K562 (cell line): ENCODE measurements around the gene OPA1. TPM values are rescaled to one million over a fixed set of nuclear protein-coding genes. Genes with fewer than 3 reads are reported as not detected.

Experiments used
- ESRRB ChIP-seq: fragments of 250-450 bp; sonication (Bioruptor Pico); IDR thresholded peaks from 2 replicates; pipeline ENCODE4 v1.5.0; 2020; ENCODE audit warnings: mild to moderate bottlenecking, moderate library complexity, borderline replicate concordance
- ETS2 ChIP-seq: IDR thresholded peaks from 2 replicates; pipeline ENCODE4 v1.6.1; 2016; ENCODE audit warnings: borderline replicate concordance, missing genetic modification characterization, mild to moderate bottlenecking, moderate library complexity, missing compliant biosample characterization; ENCODE audit not compliant: poor library complexity, severe bottlenecking
- FOXM1 ChIP-seq, 2 experiments: fragments of 450-650 bp in 1 of 2; sonication (generic) in 1 of 2; formaldehyde crosslinking in 1 of 2; IDR thresholded peaks; 2 replicates each; pipeline versions ENCODE4 v1.6.1 to v1.9.0; 2017 to 2022; ENCODE audit warnings: low read depth in 2 of 2, mild to moderate bottlenecking in 2 of 2, missing genetic modification reagents in 1 of 2, moderate library complexity in 1 of 2
- GATAD2A ChIP-seq: fragments of 450-650 bp; IDR thresholded peaks from 2 replicates; pipeline ENCODE4 v1.6.1; 2017
- ILK ChIP-seq: fragments of 450-650 bp; IDR thresholded peaks from 2 replicates; pipeline ENCODE4 v1.6.1; 2016; ENCODE audit warnings: missing genetic modification characterization, low read depth, mild to moderate bottlenecking, missing compliant biosample characterization, moderate library complexity, borderline replicate concordance
- L3MBTL2 ChIP-seq: fragments of 450-650 bp; IDR thresholded peaks from 2 replicates; pipeline ENCODE4 v1.6.1; 2016; ENCODE audit warnings: mild to moderate bottlenecking, moderate library complexity
- MAFK ChIP-seq: IDR thresholded peaks from 2 replicates; pipeline ENCODE4 v1.6.1; 2011; ENCODE audit warnings: low read length, improper control_type of control experiment
- RFX7 ChIP-seq: fragments of 250-450 bp; sonication (Bioruptor Pico); IDR thresholded peaks from 2 replicates; pipeline ENCODE4 v1.5.1; 2021; ENCODE audit warnings: mild to moderate bottlenecking
- SNRNP70 ChIP-seq: fragments of 200-400 bp; formaldehyde crosslinking; optimal IDR thresholded peaks from 2 replicates; pipeline ENCODE3; 2017; ENCODE audit warnings: low read depth, low read length
- TEAD4 ChIP-seq, 2 experiments: sonication (generic) in 1 of 2; formaldehyde crosslinking in 1 of 2; IDR thresholded peaks; 2 replicates each; pipeline versions ENCODE4 v1.6.1 to v1.8.0; 2012 to 2022; ENCODE audit warnings: borderline replicate concordance in 1 of 2, inconsistent platforms in 1 of 2, low read length in 1 of 2, mild to moderate bottlenecking in 1 of 2, missing genetic modification reagents in 1 of 2
- XRCC5 ChIP-seq: fragments of 200-400 bp; formaldehyde crosslinking; IDR thresholded peaks from 2 replicates; pipeline ENCODE4 v1.6.1; 2017; ENCODE audit warnings: low read depth, mild to moderate bottlenecking, low read length
- ZNF239 ChIP-seq: fragments of 250-450 bp; sonication (Bioruptor Pico); IDR thresholded peaks from 2 replicates; pipeline ENCODE4 v1.4.0; 2020; ENCODE audit warnings: mild to moderate bottlenecking
- ZNF274 ChIP-seq: IDR thresholded peaks from 2 replicates; pipeline ENCODE4 v1.6.1; 2011; ENCODE audit warnings: low read depth, mild to moderate bottlenecking, low read length, moderate library complexity, borderline replicate concordance
- ZNF431 ChIP-seq: sonication (generic); formaldehyde crosslinking; IDR thresholded peaks from 2 replicates; pipeline ENCODE4 v1.8.0; 2022; ENCODE audit warnings: mild to moderate bottlenecking, missing genetic modification reagents
- polyA plus RNA-seq, 8 experiments: library from polyadenylated mRNA; depleted of rRNA in 4 of 8; stranded (reverse) in 5 of 8; unstranded in 3 of 8; fragments of >200 nt; fragmentation: Nextera tagmentation in 2 of 8; fragmentation: Illumina TruSeq in 1 of 8; extraction: Ambion mirVana in 2 of 8; extraction: Trizol in 1 of 8; gene quantifications; 2 replicates each; pipeline versions ENCODE4 v1.2.1 to v1.2.3, GENCODE V29; 2011 to 2014; ENCODE audit warnings: inconsistent platforms in 1 of 8, missing spikeins in 1 of 8
- total RNA-seq, 7 experiments: library from RNA; depleted of rRNA in 6 of 7; stranded (reverse); fragments of >200 nt in 6 of 7; fragmentation: Illumina TruSeq in 2 of 7; extraction: Trizol in 2 of 7; gene quantifications; 2 replicates each; pipeline versions ENCODE4 v1.2.1 to v1.2.3, GENCODE V29; 2011 to 2021; ENCODE audit warnings: low replicate concordance in 1 of 7
- TF ChIP-seq, protein P1 (sequence below): fragments of 150-350 bp; conservative IDR thresholded peaks from 2 replicates; pipeline ENCODE4 v1.6.1; 2014; ENCODE audit warnings: low read length
- TF ChIP-seq, protein P2 (sequence below): fragments of 250-450 bp; sonication (Bioruptor Pico); IDR thresholded peaks from 2 replicates; pipeline ENCODE4 v1.8.0; 2022; ENCODE audit warnings: inconsistent platforms
- TF ChIP-seq, protein P3 (sequence below): fragments of 450-650 bp; formaldehyde crosslinking; IDR thresholded peaks from 2 replicates; pipeline ENCODE4 v1.4.0; 2022; ENCODE audit warnings: missing genetic modification characterization
- TF ChIP-seq, protein P4 (sequence below), 2 experiments: IDR thresholded peaks in 1 of 2; conservative IDR thresholded peaks in 1 of 2; 2 replicates each; pipeline ENCODE4 v1.6.1; 2016; ENCODE audit warnings: low read depth in 2 of 2, mild to moderate bottlenecking in 1 of 2, missing compliant biosample characterization in 1 of 2, missing genetic modification characterization in 1 of 2, moderate library complexity in 1 of 2

Gene OPA1
- total and polyA plus RNA-seq, 9 of the 15 experiments (the other 6 are each of a cell fraction or from before 2014, with no cell fraction given) = 19.7 to 127 (median 94.7) TPM

DNA sequence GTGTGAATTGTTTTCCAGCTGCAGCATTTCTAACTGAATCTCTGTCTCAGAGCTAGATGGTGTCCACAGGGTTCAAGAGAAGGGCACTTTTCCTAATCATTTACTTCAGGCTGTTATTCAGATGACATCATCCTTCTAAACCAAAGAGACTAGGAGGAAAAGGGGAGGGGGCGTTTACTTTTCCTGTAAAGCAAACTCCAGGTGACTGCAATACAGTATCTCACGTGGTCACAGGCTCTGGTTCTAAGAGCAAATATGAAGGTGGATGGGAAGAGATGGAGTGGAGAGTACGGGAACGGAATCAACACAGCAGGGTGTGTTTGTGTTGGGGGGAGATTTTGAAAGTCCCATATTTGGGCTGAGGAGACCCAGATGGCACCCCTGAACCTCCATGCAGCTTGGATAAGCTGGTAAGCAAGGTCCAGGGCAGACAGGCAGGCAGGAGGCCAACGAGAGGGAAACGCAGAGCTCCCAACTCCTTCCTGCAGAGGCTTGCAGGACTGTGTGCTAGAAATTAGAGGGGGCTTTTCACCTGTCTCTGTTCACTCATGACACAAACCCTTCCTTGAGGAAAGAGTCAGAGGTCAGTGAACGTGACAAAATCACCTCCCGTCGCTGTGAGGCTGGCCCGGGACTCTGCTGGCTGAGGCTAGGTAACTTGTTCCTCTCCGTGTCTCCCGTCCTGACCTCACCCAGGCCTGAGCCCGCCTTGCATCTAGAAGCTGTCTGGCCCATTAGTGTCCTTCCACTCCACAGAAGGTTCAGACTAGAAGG is 151.2 kb downstream of the OPA1 start (continued):
- TF ChIP-seq, protein P1, sequence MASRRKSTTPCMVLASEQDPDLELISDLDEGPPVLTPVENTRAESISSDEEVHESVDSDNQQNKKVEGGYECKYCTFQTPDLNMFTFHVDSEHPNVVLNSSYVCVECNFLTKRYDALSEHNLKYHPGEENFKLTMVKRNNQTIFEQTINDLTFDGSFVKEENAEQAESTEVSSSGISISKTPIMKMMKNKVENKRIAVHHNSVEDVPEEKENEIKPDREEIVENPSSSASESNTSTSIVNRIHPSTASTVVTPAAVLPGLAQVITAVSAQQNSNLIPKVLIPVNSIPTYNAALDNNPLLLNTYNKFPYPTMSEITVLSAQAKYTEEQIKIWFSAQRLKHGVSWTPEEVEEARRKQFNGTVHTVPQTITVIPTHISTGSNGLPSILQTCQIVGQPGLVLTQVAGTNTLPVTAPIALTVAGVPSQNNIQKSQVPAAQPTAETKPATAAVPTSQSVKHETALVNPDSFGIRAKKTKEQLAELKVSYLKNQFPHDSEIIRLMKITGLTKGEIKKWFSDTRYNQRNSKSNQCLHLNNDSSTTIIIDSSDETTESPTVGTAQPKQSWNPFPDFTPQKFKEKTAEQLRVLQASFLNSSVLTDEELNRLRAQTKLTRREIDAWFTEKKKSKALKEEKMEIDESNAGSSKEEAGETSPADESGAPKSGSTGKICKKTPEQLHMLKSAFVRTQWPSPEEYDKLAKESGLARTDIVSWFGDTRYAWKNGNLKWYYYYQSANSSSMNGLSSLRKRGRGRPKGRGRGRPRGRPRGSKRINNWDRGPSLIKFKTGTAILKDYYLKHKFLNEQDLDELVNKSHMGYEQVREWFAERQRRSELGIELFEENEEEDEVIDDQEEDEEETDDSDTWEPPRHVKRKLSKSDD = no peak
- no peak for TF ChIP-seq ZNF239 (CRISPR knock-in tag)
- TF ChIP-seq SNRNP70 = no peak
- no peak for TF ChIP-seq GATAD2A
- TF ChIP-seq RFX7 (CRISPR knock-in tag) = no peak
- TF ChIP-seq MAFK = no peak
- TF ChIP-seq ILK = no peak
- TF ChIP-seq ZNF431 (CRISPR knock-in tag) = no peak
- TF ChIP-seq FOXM1 (IDR thresholded peaks at IDR 0.05; ENCODE audit: low read depth) = no peak
- no peak for TF ChIP-seq FOXM1 (CRISPR knock-in tag; IDR thresholded peaks at IDR 0.05; ENCODE audit: low read depth)
- TF ChIP-seq, protein P2, sequence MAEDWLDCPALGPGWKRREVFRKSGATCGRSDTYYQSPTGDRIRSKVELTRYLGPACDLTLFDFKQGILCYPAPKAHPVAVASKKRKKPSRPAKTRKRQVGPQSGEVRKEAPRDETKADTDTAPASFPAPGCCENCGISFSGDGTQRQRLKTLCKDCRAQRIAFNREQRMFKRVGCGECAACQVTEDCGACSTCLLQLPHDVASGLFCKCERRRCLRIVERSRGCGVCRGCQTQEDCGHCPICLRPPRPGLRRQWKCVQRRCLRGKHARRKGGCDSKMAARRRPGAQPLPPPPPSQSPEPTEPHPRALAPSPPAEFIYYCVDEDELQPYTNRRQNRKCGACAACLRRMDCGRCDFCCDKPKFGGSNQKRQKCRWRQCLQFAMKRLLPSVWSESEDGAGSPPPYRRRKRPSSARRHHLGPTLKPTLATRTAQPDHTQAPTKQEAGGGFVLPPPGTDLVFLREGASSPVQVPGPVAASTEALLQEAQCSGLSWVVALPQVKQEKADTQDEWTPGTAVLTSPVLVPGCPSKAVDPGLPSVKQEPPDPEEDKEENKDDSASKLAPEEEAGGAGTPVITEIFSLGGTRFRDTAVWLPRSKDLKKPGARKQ (CRISPR knock-in tag) = no peak
- TF ChIP-seq L3MBTL2 = peak; percentile 44; the same call in 1 of the 2 replicates
- TF ChIP-seq ESRRB = no peak
- TF ChIP-seq XRCC5 = no peak
- TF ChIP-seq, protein P3, sequence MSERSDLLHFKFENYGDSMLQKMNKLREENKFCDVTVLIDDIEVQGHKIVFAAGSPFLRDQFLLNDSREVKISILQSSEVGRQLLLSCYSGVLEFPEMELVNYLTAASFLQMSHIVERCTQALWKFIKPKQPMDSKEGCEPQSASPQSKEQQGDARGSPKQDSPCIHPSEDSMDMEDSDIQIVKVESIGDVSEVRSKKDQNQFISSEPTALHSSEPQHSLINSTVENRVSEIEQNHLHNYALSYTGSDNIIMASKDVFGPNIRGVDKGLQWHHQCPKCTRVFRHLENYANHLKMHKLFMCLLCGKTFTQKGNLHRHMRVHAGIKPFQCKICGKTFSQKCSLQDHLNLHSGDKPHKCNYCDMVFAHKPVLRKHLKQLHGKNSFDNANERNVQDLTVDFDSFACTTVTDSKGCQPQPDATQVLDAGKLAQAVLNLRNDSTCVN (CRISPR knock-in tag) = no peak
- no peak for TF ChIP-seq ETS2
- TF ChIP-seq, protein P4, sequence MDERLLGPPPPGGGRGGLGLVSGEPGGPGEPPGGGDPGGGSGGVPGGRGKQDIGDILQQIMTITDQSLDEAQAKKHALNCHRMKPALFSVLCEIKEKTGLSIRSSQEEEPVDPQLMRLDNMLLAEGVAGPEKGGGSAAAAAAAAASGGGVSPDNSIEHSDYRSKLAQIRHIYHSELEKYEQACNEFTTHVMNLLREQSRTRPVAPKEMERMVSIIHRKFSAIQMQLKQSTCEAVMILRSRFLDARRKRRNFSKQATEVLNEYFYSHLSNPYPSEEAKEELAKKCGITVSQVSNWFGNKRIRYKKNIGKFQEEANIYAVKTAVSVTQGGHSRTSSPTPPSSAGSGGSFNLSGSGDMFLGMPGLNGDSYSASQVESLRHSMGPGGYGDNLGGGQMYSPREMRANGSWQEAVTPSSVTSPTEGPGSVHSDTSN (CRISPR knock-in tag; IDR thresholded peaks at IDR 0.05; ENCODE audit: low read depth) = no peak
- TF ChIP-seq, protein P4 (tag; conservative IDR thresholded peaks at IDR 0.05; ENCODE audit: low read depth) = 0 out of 2 replicates have a peak, but pooled peaks have one; percentile 14
- TF ChIP-seq ZNF274 = no peak
- TF ChIP-seq TEAD4 (IDR thresholded peaks at IDR 0.05; ENCODE audit: low read length) = no peak
- TF ChIP-seq TEAD4 (CRISPR knock-in tag; IDR thresholded peaks at IDR 0.05; ENCODE audit: borderline replicate concordance) = no peak
